Measurements from ENCODE around the gene AJM1. TPM values are rescaled to one million over a fixed set of nuclear protein-coding genes. Genes with fewer than 3 reads are reported as not detected.

The AJM1 gene
- total RNA-seq, 1 donor from 2014 or later = 3.3 TPM

- Mint-ChIP-seq H3K4me3 (ENCODE audit: unreplicated experiment) (no peak overlapping the region), H3K27ac (ENCODE audit: unreplicated experiment) (no peak overlapping the region), H3K36me3 (ENCODE audit: low read depth, unreplicated experiment) (peaks cover 6% of the 10 kb centered on the region), H3K27me3 (ENCODE audit: low read depth, unreplicated experiment) (no peaks in the 10 kb centered on the region), H3K9me3 (ENCODE audit: unreplicated experiment) (no peaks in the 10 kb centered on the region), H3K4me1 (ENCODE audit: low read depth, unreplicated experiment) (no peaks in the 10 kb centered on the region)
- Histone ChIP-seq H3K4me1 (ENCODE audit: insufficient read depth, low read length) (no peaks in the 10 kb centered on the region), H3K27ac (ENCODE audit: low read depth, low read length) (no peak overlapping the region), H4K20me1 (ENCODE audit: insufficient read depth, low read length) (peaks cover 25% of the 10 kb centered on the region), H3K9me3 (ENCODE audit: insufficient read depth, low read depth, low read length) (no peaks in the 10 kb centered on the region), H3K27me3 (ENCODE audit: insufficient read depth, low read length) (no peaks in the 10 kb centered on the region), H3K4me2 (ENCODE audit: low read length) (no peak overlapping the region), H3K4me3 (ENCODE audit: insufficient read depth, low read depth, low read length) (no peak overlapping the region), H3K36me3 (ENCODE audit: insufficient read depth, low read length) (peaks cover 4% of the 10 kb centered on the region), H3K9ac (ENCODE audit: low read length) (no peak overlapping the region), H2AFZ (ENCODE audit: low read depth, low read length) (no peak overlapping the region), H3K79me2 (ENCODE audit: insufficient read depth, low read length) (peaks cover 16% of the 10 kb centered on the region)
- DNase-seq (ENCODE audit: low read depth) = no peak
- TF ChIP-seq EZH2 (IDR thresholded peaks at IDR 0.05; ENCODE audit: insufficient read depth, low read length) = no peak
- no peak for TF ChIP-seq CTCF (IDR thresholded peaks at IDR 0.05; ENCODE audit: insufficient read depth, low read depth, low read length)
- FAIRE-seq = no peak
Observed at GRCh38 chr9:136826703-136827582, 15.3 kb upstream of the AJM1 start.

GRCh38 chr9:136827794-136828473, 14.3 kb upstream of the AJM1 start:
- Mint-ChIP-seq H3K4me3 (ENCODE audit: unreplicated experiment) (no peak overlapping the region), H3K27me3 (ENCODE audit: low read depth, unreplicated experiment) (no peaks in the 10 kb centered on the region), H3K36me3 (ENCODE audit: low read depth, unreplicated experiment) (peaks cover 8% of the 10 kb centered on the region), H3K4me1 (ENCODE audit: low read depth, unreplicated experiment) (no peaks in the 10 kb centered on the region), H3K9me3 (ENCODE audit: unreplicated experiment) (no peaks in the 10 kb centered on the region), H3K27ac (ENCODE audit: unreplicated experiment) (no peak overlapping the region)
- H3K9ac ChIP-seq (ENCODE audit: low read length) = no peak overlapping the region
- H3K9me3 ChIP-seq (ENCODE audit: insufficient read depth, low read depth, low read length) = no peaks in the 10 kb centered on the region
- no peak overlapping the region for H2AFZ ChIP-seq (ENCODE audit: low read depth, low read length)
- H4K20me1 ChIP-seq (ENCODE audit: insufficient read depth, low read length) = peaks cover 17% of the 10 kb centered on the region
- FAIRE-seq = no peak
- H3K79me2 ChIP-seq (ENCODE audit: insufficient read depth, low read length) = peaks cover 7% of the 10 kb centered on the region
- no peak for TF ChIP-seq EZH2 (IDR thresholded peaks at IDR 0.05; ENCODE audit: insufficient read depth, low read length)
- TF ChIP-seq CTCF (IDR thresholded peaks at IDR 0.05; ENCODE audit: insufficient read depth, low read depth, low read length) = no peak
- H3K4me3 ChIP-seq (ENCODE audit: insufficient read depth, low read depth, low read length) = no peak overlapping the region
- no peaks in the 10 kb centered on the region for H3K27me3 ChIP-seq (ENCODE audit: insufficient read depth, low read length)
- no peak overlapping the region for H3K27ac ChIP-seq (ENCODE audit: low read depth, low read length)
- H3K4me2 ChIP-seq (ENCODE audit: low read length) = no peak overlapping the region
- H3K4me1 ChIP-seq (ENCODE audit: insufficient read depth, low read length) = no peaks in the 10 kb centered on the region
- peaks cover 4% of the 10 kb centered on the region for H3K36me3 ChIP-seq (ENCODE audit: insufficient read depth, low read length)
- DNase-seq (ENCODE audit: low read depth) = no peak

All from astrocyte (in vitro differentiated cells and primary cell).